NB4 (cell line): ENCODE measurements around the gene TNRC6A.

ENCODE experiments used
- CTCF ChIP-seq: IDR thresholded peaks from one replicate; pipeline ENCODE4 v1.5.1; 2012; ENCODE audit warnings: low read depth, low read length
- MAX ChIP-seq: IDR thresholded peaks from 2 replicates; pipeline ENCODE4 v1.6.1; 2011; ENCODE audit warnings: low read depth, low read length
- POLR2A ChIP-seq: IDR thresholded peaks from 2 replicates; pipeline ENCODE4 v1.6.1; 2011; ENCODE audit warnings: mild to moderate bottlenecking; ENCODE audit not compliant: insufficient read length; ENCODE audit errors: extremely low read depth

GRCh38 chr16:24821129-24821528 lies 91.7 kb downstream of the TNRC6A start:
- TF ChIP-seq CTCF (no peak), MAX (no peak), POLR2A (no peak)
